Skin of body (tissue), 2 donors: ENCODE measurements around the gene ENTREP1. TPM values are rescaled to one million over a fixed set of nuclear protein-coding genes. Genes with fewer than 3 reads are reported as not detected.
"Not testable (repeated sequence)": the region's sequence is repeated elsewhere in the genome, so short reads cannot be mapped to it uniquely, and the experiment has no call there.

ENCODE experiments used
- DNase-seq: peaks from one replicate; lab custom pipeline; 2025; lab: John Stamatoyannopoulos, UW
- total RNA-seq: library from RNA; depleted of rRNA; stranded (reverse); fragments of >200 nt; gene quantifications from one replicate; pipeline ENCODE4 v1.2.3, GENCODE V29; 2014

The ENTREP1 gene
- total RNA-seq, 1 donor from 2014 or later = 6.7 TPM

GRCh38 chr9:69409936-69410335 is 84.9 kb downstream of the ENTREP1 start:
- not testable (repeated sequence) for DNase-seq

- DNase-seq = no peak
Measured at GRCh38 chr9:69411246-69411645, 86.2 kb downstream of the ENTREP1 start.

- no peak for DNase-seq
Measured at GRCh38 chr9:69411931-69412740, 87.1 kb downstream of the ENTREP1 start.

DNA sequence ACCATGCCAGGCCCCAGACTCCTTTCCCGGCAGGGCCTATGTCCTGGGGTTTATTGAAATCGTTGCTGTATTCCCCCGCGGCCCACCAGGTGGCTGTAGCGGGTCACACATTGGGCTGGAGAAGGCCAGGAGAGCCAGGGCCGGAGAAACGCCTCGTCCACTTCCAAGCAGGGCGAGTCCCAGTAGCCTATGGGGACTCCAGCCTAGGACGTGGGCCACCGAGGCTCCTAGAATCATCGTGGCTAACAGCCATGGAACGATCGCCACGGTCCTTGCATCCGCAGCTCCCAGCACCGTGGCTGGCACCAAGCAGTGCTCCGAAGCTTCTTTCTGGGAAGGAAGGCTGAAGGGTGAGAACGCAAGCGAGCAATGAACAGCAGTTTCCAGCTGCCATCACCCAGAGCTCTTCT is 87.7 kb downstream of the ENTREP1 start:
- DNase-seq = no peak

DNA sequence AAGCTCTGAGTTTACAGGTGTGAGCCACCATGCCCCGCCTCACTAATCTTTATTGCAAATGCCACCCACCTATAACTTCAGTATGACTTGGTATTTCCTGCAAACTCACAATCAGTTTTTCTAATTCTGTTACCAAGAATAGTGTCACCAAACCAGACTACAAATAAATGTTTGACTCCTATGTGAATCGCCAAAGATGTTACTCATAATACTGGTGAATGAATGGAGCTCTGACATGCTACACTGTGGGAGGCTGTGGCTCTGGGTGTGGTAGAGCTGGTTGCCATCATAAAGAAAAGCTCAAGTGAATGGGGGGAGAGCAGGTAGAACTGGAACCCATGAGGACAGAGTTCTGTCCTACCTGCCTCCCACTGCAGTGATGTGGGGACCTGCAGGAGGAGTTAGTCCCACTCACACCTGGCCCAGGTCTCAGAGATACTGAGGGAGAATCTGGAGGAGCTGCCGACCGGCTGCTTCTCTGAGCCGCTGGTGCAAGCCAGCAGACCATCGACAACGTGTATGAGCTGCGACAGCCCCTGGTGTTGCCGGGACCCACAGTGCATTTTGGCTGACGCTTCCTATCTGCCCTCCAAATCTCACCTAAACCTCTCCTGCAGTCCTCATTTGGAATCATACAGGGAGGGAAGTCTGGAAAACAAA is 95.7 kb downstream of the ENTREP1 start:
- DNase-seq = no peak

- peak; percentile 83 for DNase-seq
Measured at GRCh38 chr9:69421908-69422801, 97.1 kb downstream of the ENTREP1 start.

DNA sequence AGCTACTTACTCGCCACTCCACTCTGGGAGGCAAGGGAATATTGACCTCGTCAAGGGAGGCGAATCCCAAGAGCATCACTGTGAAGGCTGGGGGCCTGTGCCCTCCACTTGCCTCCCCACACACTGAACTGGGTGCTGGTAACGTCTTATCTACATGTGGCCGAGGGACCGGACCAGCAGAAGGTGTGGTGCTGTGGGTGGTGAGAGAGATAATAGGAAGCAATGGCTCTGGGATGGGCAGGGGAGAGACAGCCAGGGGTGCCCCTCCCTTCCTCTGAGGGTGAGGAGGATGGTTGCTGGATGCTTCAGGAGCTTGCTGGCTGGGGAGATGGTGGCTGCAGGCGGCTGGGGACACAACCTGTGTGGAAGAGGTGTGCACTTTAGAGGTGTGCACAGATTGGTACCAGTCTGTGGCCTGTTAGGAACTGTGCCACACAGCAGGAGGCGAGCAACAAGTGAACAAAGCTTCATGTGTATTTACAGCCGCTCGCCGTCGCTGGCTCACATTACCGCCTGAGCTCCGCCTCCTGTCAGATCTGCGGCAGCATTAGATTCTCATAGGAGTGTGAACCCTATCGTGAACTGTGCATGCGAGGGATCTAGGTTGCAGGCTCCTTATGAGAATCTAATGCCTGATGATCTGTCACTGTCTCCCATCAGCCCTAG is 100.3 kb downstream of the ENTREP1 start:
- DNase-seq = no peak

DNA sequence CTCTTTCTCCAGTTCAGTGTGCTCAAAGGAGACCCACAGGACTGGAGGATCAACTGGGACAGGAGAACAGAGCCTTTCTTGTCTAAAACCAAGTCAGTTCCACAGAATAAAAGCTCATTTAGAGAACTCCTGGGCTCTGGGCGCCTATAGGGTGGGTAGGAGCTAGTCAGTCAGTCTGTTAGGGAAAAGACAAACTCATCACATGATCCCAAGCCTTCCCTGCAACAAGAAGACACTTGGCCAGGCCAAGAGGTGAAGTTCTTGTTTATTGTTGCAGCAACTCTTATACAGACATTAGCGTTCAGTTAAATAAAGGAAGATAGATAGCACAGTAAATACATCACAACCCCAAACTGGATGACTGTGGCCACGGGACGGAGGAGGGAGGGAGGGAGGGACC is 102.3 kb downstream of the ENTREP1 start:
- no peak for DNase-seq

DNA sequence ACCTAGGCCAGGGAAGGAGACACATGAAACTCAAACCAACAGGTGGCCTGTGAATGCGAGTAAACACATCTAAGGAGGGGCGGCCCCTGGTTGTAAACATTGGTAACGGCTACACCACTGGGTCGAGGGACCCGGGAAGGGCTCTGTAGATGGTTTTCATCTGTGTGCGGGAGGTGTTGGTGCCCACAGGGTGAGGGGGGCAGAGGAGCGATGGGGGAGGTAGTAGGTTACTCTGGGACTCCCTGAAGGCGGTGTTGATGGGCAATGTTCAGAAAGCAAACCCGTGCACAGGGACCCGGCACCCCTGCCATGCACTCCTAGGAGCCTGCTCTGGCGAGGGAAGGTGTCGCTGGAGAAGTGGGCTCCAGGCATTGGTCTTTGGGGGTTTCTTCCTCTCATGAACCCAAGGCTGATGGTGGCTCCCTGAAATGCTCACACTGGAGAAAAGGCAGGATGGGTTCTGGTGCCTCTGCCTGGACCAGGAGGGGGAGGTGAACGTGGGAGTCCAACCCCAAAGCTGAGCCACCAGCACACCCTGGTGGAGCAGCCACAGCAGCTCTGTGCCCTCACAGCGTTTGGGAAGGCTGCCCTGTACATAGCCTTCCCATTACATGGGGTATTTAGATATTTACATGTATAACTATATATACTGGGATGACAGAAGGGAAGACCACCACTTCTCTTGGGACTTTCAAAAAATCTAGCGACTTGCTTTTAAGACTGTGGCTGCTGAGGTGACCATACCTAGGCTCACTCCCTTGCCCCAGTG is 103.2 kb downstream of the ENTREP1 start:
- DNase-seq = no peak

- DNase-seq = no peak
Measured at GRCh38 chr9:69429281-69429680, 104.3 kb downstream of the ENTREP1 start.

DNA sequence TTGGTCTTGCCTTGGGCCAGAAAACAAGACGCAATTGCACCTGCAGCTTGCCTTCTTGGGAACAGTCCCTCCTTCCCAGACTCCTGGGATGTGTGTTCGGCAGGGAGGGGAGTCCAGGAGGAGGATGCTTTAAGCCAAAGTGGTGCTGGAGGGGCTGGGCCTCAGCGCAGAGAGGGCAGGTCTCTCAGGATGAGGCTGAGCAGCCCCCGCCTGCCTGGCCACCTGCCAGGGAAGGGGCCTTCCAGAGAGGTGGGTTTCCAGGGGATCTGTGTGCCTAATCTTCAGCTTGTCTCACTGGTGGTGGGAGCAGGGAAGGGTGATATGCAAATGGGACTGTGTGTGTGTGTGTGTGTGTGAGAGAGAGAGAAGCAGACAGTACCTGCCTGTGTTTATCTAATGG is 105.2 kb downstream of the ENTREP1 start:
- no peak for DNase-seq

DNA sequence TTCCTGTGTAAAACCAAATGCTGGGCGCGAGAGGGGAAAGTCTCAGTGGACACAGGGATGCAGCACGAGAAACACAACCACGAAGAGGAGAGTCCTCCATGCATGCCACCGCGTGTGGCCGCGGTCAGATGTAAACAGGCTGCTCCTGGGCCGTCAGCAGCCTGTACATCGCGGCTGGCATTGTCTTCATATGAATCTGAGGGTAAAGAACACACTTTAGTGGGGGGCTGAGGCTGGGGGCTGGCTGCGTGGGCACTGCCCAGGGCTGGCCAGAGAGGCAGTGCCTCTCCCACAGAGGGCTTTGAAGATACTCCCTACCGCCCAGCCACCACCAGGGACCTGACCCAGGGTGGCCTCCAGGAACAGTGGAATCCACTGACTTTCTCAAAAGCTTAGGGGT is 106.2 kb downstream of the ENTREP1 start:
- DNase-seq = no peak

GRCh38 chr9:69431777-69432176 is 106.8 kb downstream of the ENTREP1 start:
- DNase-seq = no peak

DNA sequence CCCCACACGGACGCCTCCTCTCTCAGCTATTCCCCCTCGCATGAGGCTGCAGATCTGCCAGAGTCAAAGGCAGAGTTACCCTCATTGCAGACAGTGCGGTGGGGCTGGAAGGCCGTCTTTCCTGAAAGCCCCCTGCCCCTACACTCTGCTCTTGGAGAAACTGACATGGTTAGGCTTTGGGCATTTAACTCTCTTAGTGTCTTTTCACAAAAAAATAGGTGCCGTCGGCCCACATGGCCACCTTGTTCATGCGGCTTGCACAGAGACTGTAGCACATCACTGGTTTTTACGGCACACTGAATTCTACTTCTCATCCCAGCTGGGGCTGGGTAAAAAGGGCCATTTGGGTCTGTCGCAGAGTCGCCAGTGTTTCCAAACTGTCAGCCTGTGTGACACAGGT is 107.6 kb downstream of the ENTREP1 start:
- no peak for DNase-seq

DNA sequence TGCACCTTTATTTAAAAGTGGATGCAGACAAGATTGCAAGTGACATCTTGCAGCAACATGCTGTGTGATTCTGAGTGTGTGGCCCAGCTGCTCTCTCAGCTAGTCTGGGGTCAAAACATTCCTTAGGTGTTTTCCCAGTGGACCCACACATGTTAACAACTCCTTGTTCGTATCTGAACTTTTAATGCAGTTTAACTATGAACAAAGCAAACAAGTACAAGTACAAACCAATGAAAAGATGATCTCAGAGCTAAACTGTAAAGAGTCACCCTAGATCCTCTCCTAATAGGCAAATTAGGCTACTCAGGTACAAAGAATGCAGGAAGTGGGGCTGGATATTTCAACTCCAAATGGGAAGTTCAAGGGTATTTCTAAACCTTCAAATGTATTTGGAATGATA is 108.4 kb downstream of the ENTREP1 start:
- no peak for DNase-seq

DNA sequence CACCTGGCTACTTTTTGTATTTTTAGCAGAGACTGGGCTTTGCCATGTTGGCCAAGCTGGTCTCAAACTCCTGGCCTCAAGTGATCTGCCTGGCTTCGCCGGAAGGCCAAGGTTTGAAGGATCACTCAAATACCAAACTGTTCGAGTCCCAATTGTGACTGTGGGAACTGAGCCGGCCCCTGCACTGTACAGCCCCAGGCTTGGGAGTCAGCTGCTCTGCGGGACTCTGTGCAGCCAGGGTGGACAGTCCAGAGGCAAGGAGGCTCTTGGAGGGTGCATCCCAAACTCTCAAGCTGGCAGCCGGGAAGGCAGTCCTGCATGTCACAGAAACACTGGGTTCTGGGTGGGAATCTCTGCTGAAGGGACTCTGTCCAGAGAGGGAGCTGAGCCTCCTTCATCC is 109.0 kb downstream of the ENTREP1 start:
- DNase-seq = no peak

- DNase-seq = not testable (repeated sequence)
Measured at GRCh38 chr9:69439654-69440053, 114.6 kb downstream of the ENTREP1 start.

- DNase-seq = not testable (repeated sequence)
Measured at GRCh38 chr9:69440254-69440955, 115.4 kb downstream of the ENTREP1 start.
